ENCODE results near the gene VAV2. TPM values are rescaled to one million over a fixed set of nuclear protein-coding genes. Genes with fewer than 3 reads are reported as not detected.
A peak's percentile ranks its signal among the peaks of the same experiment; 100 is the strongest.

The VAV2 gene
- total RNA-seq, 1 donor from 2014 or later = 41.3 TPM

DNA sequence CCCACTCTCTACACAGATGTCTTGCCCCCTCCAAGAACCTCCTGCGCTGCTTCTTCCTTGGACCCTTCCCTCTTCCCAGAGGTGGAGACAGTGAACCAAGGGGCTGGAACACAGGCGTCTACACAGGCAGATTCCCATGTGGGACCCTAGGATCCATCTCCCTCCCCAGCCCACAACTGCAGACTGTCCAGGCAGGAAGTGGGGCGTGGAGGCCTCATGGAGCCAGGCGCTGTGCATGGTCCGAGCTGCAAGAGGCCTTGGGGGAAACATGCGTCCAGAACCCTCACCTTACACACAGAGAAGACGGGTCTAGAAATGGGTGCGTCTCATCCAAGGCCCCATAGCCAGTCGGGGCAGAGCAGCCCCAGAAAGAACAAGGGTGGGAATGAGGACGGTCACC is 117.5 kb downstream of the VAV2 start:
- DNase-seq = no peak

DNA sequence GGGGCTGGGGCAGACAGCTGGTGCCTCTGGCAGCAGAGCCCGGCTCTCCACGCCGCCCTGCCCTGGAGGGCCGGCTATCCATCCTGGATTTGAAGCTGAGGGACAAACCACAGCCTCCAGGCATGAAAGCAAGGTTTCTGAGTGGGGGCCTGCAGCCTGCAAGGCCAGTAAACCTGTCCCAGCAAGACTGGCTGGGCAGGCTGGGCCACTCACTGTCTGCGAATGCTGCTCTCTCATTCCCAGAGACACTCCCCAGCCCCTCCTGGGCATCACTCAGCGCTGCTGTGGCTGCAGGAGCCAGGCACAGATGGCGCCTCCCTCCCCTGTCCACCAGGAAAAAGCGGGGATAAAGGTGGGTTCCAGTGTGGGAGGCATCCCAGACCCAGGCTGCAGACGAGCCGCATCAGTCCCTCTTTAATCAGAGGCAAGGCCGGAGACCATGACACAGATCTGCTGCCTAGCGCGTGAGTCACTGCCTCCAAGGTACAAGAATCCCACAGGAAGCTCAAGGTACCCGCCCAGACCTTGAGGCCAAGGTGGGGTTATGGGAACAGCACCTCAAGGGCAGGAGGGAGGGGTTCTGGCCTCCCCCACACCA is 118.0 kb downstream of the VAV2 start:
- no peak for DNase-seq

DNA sequence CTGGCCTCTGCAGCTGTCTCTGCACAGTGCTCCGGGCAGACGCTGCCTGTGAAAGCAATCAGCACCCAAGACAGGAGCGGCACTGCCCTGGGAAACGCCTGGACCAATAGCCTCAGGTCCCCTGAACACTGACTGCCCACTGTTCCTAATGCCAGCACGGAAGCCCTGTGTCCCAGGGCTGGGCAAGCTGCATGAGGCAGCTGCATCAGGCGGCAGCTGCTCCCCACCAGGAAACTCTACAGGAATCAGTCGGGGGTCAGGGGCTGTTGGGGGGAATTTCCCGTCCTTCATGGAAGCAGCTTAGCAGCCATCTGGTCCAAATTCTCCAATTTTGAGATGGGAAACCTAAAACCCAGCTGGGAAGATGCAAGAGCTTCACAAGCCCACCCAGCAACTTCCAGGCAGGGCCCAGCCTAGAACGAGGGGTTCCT is 118.6 kb downstream of the VAV2 start:
- no peak for DNase-seq

DNA sequence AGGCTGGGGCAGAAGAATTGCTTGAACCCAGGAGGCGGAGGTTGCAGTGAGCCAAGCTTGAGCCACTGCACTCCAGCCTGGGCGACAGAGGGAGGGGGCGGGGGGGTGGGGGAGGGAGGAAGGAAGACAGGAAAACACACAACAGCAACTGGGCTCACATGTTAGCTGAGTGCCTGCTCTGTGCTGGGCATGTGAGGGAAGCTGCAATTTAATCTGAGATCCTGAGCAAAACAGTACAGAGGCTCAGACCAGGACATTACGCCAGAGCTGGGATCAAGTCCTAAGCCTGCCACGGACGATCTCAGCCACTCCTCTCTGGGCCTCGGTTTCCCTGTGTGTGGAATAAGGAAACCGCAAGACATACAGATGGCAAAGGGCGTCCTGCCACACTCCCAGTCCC is 119.1 kb downstream of the VAV2 start:
- no peak for DNase-seq

DNA sequence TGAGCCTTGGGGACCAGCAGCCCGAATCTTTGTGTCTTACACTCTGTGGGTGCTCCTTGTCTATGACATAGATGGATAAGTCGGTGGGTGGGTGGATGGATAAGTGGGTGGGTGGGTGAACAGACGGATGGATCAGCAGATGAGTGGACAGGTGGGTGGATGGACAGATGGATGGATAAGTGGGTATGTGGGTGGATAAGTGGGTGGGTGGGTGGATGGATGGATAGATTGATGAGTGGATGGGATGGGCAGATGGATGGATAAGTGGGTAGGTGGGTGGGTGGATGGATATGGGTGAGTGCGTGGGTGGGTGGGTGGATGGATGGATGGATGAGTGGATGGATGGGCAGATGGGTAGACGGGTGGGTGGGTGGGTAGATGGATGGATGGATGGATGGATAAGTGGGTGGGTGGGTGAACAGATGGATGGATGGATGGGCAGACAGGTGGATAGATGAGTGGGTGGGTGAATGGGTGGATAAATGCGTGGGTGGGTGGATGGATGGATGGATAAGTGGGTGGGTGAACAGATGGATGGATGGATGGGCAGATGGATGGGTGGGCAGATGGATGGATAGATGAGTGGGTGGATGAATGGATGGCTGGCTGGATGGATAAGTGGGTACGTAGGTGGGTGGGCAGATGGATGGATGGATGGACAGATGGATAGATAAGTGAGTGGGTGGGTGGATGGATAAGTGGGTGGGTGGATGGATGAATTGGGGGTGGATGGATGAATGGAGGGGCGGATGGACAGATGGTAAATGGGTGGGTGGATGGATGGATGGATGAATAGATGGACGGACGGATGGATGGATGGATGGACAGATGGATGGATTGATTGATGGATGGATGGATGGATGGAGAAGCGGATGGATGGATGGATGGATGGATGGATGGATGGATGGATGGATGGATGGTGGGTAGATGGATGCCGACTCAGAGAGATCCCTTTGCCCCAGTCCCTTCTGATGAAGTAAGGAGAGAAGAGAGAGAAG is 121.2 kb downstream of the VAV2 start:
- no peak for DNase-seq

DNA sequence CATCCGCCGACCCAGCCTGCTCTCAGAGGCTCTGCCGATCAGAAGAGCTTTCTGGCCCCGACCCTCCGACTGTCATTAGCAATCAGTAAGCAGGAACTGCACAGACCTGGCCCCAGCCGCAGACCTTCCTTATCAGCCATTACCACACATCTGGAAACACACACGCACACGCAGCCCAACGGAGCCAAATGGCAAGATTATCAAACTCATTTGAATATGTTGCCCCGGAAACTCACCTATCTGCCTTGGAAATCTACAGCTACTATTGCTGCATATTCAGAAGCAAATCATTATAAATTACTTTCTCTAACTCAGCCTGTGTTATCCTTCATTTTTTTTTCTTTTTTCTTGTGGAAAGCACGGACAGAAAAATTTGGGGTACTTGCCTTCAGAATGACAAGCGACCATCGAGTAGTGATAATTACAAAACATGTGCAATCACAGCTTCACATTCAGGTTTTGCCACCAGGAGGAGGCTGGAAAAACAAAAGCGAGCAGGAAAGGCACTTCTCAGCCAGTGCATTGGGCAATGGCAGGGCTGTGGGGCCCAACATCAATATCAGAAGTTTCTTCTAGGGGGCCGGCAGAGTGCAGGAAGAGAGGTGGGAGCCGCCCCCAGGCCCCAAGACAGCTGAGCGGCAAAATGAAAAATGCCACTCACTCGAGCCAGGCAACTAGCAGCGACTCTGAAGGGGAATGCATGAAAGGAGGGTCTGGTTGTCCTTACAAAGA is 122.3 kb downstream of the VAV2 start:
- DNase-seq = no peak

DNA sequence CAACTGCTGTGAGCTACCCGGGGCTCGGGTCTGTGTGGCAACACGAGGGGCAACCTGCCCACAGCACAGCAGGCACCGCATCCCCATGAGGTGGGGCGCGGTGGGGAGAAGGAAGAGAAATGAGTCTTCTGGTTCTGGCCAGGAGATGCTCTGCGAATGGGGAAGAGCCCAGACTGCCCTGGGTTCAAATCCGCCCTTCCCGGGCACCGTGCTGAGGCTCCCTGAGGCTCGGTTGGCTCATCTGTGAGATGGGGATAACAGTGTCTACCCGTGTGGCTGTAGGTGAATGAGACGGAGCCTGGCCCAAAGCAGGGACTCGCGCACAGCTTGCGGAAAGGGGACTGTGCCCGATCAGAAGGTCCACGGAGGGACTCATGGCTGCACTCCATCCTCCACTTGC is 123.9 kb downstream of the VAV2 start:
- DNase-seq = no peak

DNA sequence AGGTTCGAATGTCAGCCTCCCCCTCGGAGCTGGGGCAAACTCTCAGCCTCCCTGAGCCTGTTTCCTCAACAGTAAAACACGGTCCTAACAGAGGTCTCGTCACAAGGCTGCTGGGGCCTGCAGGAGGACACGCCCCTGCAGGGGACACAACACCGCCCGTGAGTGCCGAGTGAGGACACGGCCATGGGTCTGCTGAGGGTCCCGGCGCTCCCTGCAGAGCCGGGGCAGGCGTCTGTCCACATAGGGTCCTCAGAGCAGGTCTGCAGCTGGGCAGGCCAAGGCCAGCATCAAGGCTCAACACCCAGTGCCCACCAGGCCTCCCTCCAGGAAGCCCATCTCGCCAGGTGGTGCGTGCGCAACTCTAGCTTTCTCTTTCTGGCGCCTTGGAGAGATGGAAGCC is 125.2 kb downstream of the VAV2 start:
- DNase-seq = no peak

DNA sequence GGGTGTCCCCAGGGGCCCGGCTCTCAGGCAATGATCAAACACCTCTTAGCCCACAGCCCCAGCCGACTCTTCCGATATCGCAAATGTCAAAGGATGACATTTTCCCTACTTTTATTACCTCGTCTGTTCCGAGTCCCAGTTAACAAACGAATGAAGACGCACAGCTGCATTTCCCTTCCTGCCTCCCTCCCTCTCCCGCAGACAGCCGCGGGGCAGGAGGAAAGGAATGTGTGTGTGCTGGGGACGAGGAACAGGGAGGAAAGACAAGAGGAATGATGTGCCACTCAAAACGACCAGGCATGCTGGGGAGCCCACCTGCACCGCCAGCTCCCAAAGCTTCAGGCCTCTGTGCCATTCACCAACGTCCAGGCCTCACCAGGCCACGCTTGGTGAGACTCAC is 128.1 kb downstream of the VAV2 start:
- DNase-seq = no peak

DNA sequence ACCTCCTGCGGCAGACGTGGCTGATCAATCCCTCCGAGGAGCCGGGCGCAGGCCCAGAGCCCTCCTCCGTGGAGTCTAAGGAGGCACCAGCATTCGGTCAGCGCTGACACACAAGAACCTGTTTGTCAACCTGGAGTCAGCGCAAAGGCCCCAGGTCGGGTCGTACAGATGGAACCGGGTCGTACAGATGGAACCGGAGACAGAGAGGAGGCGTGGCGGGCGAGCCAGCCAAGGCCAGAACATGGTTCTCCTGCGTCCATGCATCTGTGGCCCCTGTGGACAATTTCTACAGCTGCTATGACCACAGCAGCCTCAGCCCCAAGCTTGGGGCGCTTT is 128.9 kb downstream of the VAV2 start:
- no peak for DNase-seq

DNA sequence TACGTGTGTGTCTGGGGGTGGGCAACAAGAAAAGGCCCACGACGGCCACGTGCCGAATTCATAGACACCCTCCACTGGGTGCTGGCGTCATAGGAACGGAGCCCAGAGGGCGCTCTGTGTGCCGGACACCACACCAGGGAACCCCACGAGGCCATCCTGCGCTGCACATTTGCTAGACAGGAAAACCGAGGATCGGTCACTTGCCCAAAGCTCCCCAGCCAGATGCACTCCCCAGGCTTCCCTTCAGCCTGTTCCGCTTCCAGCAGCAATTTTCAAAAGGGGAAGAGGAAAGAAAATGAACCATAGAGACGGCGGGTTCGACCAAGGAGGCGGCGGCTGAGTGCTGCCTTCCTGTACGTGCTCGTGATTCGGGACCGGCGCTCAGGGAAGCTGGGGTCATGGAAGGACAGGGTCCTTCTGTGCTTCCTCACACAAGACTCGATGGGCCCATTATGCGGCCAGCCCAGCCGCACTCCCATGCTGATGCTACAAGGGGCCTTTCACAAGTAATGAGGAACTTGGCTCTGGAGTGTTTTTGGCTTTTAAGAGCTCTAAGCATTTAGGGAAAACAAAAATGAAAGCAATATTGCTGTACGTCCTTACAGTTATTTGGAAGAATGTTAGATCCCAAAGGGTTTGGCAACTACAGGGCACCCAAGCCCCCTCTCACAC is 129.4 kb downstream of the VAV2 start:
- DNase-seq = peak; percentile 25

DNA sequence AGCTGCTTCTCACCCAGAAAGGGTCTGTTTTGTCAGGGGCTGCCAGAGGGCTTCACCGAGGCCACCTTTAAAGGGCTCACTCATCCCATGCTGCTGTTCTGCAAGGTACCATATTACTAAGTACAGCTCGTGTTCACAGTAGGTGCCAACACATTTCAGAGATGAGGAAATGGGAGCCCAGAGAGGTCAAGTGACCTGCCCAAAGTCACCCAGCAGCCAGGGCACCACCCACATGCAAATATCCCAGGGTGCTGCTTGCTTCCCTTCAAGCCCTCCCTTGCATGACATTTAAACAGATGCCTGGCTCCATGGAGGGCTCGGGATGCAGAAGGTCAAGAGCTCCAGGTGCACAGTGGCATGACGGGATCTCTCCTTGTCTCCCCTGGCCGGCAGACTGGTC is 130.4 kb downstream of the VAV2 start:
- no peak for DNase-seq

DNA sequence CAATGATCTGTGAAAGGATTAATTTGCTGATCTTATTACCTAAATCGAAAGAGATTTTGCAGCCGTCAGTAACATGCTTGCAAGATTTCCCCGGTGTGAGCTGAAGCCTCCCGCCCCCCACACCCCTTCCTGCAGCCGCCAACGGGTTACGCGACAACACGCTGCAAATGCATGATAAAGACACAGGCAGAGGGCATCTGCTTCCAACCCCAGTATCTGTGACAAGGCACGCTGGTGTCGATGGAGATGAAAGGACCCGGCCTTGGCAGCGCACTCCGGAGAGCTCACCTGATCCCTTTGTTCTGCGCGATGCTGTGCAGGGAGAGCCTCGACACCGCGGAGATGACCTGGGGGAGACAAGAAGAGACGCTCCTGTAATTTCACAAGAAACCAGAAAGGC is 131.0 kb downstream of the VAV2 start:
- DNase-seq = no peak

DNA sequence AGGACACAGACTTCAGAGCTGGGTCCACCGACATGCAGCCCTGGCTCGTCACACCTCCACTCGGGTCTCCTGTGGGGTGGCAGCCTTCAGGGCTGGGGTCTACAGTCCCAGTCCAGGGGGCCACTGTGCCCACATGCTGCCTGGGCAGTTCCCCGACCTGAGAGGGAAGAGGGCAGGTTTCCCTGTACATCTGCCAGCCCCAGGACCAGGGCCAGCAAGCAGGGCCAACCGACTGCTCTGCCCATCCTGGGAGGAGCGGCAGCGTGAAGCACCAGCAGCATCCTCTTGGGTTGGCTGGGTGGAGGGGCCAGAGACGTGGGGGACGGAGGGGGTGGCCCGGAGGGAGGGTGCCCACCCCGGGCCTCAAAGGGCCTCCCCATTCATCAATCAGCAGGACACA is 133.4 kb downstream of the VAV2 start:
- DNase-seq = no peak

DNA sequence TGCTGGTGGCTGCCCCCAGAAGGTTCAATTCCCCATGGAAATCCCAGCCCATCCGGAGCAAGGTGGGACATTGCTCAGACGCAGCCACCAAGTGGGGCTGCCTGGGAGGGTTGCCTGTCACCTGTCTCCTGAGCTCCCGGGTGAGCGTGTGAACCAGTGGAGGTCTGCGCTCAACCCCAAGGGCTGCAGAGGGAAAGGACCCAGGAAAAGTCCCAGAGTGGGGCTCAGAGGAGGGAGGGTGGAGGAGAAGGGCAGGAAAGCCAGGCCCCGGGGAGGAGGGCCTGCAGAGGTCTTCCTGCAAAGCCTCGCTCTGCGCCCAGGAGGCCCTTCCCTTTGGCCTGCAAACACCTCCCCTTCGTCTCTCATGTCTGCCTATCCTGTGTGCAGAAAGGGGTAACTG is 134.5 kb downstream of the VAV2 start:
- no peak for DNase-seq

DNA sequence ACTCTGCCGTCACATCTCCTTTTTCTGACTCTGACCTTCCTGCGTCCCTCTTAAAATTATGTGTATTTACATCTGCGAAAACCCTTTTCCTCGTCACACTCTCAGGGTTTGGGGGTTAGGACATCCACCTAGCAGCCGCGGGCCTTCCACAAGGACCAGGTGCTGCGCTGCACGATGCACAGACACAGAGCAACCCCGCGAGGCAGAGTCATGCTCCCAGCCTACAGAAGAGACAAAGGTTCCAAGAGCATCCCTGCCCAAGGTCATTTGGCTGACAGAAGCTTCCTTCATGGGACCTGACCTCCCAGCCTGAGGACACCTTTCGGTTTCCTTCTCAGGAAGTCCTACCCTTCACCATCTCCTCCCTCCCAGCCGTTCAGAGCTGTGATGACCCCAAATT is 135.3 kb downstream of the VAV2 start:
- no peak for DNase-seq

DNA sequence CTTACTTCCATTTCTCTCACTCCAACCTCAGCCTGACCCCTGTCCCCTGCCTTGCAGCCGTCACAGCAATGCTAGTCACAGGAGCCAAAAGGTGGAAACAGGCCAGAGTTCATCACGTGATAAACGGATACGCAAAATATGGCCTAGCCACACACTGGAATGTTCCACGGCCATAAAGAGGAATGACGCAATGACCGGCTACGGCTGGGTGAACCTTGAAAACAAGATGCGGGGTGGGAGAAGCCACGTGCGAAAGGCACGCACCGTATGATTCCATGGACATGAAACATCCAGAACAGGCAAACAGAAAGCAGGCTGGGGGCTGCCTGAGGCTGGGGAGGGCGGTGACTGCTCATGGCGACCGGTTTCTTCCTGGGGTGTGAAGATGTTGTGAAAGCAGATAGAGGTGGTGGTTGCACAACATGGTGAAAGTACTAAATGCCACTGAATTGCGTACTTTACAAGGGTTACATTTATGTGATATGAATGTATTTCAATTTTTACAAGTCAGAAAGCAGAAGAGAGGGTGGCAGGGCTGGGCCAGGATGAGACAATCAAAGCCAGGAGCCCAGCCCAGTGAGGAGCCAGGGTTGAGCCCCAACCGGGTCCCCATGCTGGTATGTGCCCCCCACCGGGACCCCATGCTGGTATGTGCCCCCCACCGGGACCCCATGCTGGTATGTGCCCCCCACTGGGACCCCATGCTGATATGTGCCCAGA is 136.2 kb downstream of the VAV2 start:
- DNase-seq = no peak

DNA sequence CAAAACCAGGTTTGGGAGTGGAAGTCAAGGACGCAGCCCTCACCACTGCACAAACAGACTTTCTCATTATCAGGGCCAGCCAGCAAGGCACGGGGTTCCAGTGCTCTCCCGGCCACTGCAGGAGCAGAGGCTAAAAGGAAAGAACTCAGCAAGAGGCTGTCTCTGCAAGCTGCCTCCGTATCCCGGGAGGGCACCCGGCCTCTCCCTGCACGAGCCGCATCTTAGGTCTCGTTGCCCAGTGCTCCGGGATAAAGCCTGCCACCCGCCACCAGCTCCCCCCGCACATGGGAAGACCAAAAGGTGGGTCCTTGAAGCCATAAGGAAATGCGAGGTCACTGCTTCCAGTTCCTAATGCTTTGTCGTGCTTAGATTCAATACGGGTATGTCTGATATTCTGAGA is 136.8 kb downstream of the VAV2 start:
- DNase-seq = no peak

DNA sequence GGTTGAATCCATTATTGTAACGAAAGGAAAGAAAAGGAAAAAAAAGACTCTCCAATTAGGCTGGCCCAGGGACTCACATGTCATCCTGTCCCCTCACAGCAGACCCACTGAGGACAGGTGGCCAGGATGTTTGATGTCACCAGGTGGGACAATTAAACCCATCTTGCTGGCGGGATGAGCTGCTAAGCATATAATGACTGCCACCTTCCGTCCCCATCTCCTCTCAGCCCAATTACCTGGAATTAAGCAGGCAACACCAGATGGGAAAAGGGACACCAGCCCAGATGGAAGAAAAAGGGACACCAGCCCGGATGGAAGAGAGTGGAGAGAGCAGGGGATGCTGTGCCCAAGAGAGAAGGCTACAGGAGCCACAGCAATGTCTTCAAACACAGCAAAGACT is 137.4 kb downstream of the VAV2 start:
- DNase-seq = no peak

DNA sequence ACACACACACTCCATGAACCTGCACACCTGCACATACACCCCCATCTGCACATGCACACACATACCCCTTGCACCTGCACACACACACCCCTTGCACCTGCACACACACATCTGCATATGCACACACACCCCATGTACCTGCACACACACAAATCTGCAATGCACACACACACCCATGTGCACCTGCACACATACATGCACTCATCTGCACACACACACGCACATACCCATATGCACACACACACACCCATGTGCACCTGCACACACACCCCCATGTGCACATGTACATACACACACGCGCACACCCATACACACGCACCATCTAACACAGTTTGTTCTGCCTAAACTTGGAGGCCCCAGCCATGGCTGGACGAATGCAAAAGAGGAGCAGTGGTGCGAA is 138.1 kb downstream of the VAV2 start:
- no peak for DNase-seq

DNA sequence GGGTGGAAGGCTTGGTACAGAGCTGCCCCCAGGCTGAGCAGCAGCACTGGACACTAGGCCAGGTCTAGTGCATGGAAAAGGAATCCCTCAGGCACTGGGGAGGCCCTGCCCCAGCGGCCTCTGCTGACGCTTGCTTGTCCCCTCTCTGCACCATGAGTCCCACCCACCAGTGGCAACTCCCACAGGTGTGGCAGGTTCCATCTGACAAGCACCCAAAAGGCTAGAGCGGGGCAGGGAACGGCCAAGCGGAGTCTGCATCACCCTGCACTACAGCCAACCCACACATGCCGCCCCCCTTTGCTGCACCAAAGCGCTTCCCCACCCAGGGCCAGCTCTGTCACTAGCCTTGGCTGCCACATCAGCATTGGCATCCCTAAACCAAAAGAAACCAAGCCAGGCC is 138.8 kb downstream of the VAV2 start:
- DNase-seq = no peak

DNA sequence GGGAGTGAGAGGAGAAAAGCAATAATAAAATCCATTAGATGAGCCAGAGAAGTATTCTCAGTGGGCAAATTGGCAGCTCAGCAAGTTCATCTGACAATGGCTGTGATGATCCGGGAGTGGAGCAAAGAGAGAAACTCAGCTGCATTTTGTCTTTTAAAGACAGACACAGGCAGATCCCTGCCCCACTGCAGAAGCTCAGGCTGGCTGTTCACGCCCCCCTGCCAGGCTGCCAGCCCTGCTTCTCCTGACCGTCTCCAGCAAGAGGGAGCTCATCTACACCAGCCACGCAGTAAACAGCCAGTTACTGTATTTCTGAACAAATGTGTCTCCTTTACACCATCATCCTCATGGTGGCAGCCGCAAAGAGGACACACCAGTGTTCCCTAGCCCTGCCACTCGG is 139.7 kb downstream of the VAV2 start:
- no peak for DNase-seq
